Measurements from ENCODE around the gene TRPM2. TPM values are rescaled to one million over a fixed set of nuclear protein-coding genes. Genes with fewer than 3 reads are reported as not detected.

TRPM2 gene
- total RNA-seq, 1 experiment from 2014 or later, result 28.1 TPM

DNA sequence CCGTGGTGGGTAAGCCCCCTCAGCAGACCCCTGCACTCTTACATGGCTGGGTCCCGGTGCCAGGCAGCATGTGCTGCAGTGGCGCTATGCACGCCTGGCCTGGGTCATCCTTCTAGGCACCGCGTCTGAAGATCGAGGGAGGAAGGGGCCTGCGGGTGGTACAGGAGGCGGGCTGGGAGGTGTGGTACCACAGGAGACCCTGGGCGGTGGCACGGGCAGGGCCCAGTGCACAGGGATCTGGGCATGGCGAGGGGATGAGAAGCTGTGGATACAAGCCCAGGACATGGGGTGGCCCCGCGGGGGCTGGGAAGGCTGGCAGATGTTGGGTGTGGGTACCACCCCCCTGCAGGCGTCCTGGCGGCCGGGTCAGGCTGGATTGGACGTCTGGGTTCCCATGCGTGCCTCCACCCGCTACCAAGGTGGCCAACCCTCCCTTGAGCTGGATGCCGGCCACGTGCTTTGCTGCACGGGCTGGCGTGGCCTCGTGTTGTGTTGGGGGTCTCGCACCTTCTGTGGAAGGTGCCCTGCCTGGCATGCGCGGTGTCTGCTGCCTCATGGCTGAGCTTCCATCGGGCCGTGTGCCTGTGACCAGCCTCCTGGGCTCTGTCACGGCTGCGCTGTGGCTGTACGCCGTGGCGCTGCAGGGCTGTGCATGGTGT is 33.9 kb upstream of the TRPM2 start:
- no peaks in the 10 kb centered on the region for H3K79me2 ChIP-seq (ENCODE audit: insufficient read depth, low read length)
- CTCF ChIA-PET, result no interaction called here
- no peak overlapping the region for H2AFZ ChIP-seq (ENCODE audit: low read depth, low read length, poor library complexity, severe bottlenecking)
- no peaks in the 10 kb centered on the region for H3K9me3 ChIP-seq (ENCODE audit: control insufficient read depth in 1 of 2, insufficient read depth in 1 of 2, low read depth in 1 of 2, low read length in 2 of 2)
- ATAC-seq (no peak), DNase-seq (ENCODE audit: low read depth, low spot score) (no peak)
- no TSS peak for BruUV-seq (replicated peaks)
- H3K9ac ChIP-seq (ENCODE audit: low read length), result no peak overlapping the region
- no peaks in the 10 kb centered on the region for H3K27me3 ChIP-seq (ENCODE audit: insufficient read depth, low read length)
- no peaks in the 10 kb centered on the region for H3K9me2 ChIP-seq (ENCODE audit: insufficient read depth)
- RAD21 ChIA-PET (ENCODE audit: low non-redundant PET in 1 of 2, low total read pairs in 2 of 2, uncharacterized antibody in 2 of 2, unreplicated experiment in 2 of 2), result no interaction called here
- H3K27ac ChIP-seq (ENCODE audit: low read depth, low read length), result no peak overlapping the region
- no peaks in the 10 kb centered on the region for H3K4me1 ChIP-seq (ENCODE audit: control insufficient read depth in 1 of 2, insufficient read depth in 2 of 2, low read length in 2 of 2)
- no peaks in the 10 kb centered on the region for H4K20me1 ChIP-seq (ENCODE audit: insufficient read depth)
- POLR2A ChIA-PET, result no interaction called here
- intact Hi-C loops (cut with micrococcal nuclease), result no loop called here
- H3K4me3 ChIP-seq (replicated peaks in 1 of 2; ENCODE audit: low read depth in 1 of 2, low read length in 2 of 2), result no peak overlapping the region
- no peak overlapping the region for H3K4me2 ChIP-seq (ENCODE audit: low read length)
- peaks cover 0 to 7% of the 10 kb centered on the region in 2 experiments; a peak in 2 of 4 replicates for H3K36me3 ChIP-seq (ENCODE audit: control insufficient read depth in 1 of 2, insufficient read depth in 2 of 2, low read length in 2 of 2)
- TF ChIP-seq TCF7L2 (IDR thresholded peaks at IDR 0.05; ENCODE audit: borderline replicate concordance, extremely low read depth, insufficient read depth, insufficient read length) (no peak), RAD21 (IDR thresholded peaks at IDR 0.05; ENCODE audit: low read depth) (no peak), CTCF (IDR thresholded peaks at IDR 0.05 in 2 of 3, conservative IDR thresholded peaks at IDR 0.05 in 1 of 3; ENCODE audit: borderline replicate concordance in 1 of 3, insufficient read depth in 1 of 3, low read depth in 2 of 3, low read length in 2 of 3) (no peak), CBX3 (IDR thresholded peaks at IDR 0.05; ENCODE audit: low read depth) (no peak), SRF (IDR thresholded peaks at IDR 0.05; ENCODE audit: low read depth) (no peak), ELF1 (IDR thresholded peaks at IDR 0.05; ENCODE audit: borderline replicate concordance, low read depth) (no peak), YY1 (IDR thresholded peaks at IDR 0.05; ENCODE audit: extremely low read depth, insufficient replicate concordance, low read depth, low read length) (no peak), EGR1 (IDR thresholded peaks at IDR 0.05; ENCODE audit: low read depth) (no peak), ZFX (IDR thresholded peaks at IDR 0.05) (no peak), POLR2A (IDR thresholded peaks at IDR 0.05; ENCODE audit: borderline replicate concordance, extremely low read depth, insufficient read depth, insufficient read length) (no peak), FOSL1 (IDR thresholded peaks at IDR 0.05; ENCODE audit: low read depth) (no peak), ZBTB33 (IDR thresholded peaks at IDR 0.05; ENCODE audit: extremely low read depth, insufficient replicate concordance, low read length) (no peak), SIN3A (IDR thresholded peaks at IDR 0.05; ENCODE audit: low read depth) (no peak)
- TF ChIP-seq, protein P1, sequence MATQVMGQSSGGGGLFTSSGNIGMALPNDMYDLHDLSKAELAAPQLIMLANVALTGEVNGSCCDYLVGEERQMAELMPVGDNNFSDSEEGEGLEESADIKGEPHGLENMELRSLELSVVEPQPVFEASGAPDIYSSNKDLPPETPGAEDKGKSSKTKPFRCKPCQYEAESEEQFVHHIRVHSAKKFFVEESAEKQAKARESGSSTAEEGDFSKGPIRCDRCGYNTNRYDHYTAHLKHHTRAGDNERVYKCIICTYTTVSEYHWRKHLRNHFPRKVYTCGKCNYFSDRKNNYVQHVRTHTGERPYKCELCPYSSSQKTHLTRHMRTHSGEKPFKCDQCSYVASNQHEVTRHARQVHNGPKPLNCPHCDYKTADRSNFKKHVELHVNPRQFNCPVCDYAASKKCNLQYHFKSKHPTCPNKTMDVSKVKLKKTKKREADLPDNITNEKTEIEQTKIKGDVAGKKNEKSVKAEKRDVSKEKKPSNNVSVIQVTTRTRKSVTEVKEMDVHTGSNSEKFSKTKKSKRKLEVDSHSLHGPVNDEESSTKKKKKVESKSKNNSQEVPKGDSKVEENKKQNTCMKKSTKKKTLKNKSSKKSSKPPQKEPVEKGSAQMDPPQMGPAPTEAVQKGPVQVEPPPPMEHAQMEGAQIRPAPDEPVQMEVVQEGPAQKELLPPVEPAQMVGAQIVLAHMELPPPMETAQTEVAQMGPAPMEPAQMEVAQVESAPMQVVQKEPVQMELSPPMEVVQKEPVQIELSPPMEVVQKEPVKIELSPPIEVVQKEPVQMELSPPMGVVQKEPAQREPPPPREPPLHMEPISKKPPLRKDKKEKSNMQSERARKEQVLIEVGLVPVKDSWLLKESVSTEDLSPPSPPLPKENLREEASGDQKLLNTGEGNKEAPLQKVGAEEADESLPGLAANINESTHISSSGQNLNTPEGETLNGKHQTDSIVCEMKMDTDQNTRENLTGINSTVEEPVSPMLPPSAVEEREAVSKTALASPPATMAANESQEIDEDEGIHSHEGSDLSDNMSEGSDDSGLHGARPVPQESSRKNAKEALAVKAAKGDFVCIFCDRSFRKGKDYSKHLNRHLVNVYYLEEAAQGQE (IDR thresholded peaks at IDR 0.05; ENCODE audit: low read depth), result no peak
